Measurements from ENCODE around the gene KNDC1. TPM values are rescaled to one million over a fixed set of nuclear protein-coding genes. Genes with fewer than 3 reads are reported as not detected.

The KNDC1 gene
- total and polyA plus RNA-seq, 10 of the 15 experiments (the other 5 are each of a cell fraction or from before 2014, with no cell fraction given): 0.03 to 0.11 (median 0.05) TPM; not detected in 7

DNA sequence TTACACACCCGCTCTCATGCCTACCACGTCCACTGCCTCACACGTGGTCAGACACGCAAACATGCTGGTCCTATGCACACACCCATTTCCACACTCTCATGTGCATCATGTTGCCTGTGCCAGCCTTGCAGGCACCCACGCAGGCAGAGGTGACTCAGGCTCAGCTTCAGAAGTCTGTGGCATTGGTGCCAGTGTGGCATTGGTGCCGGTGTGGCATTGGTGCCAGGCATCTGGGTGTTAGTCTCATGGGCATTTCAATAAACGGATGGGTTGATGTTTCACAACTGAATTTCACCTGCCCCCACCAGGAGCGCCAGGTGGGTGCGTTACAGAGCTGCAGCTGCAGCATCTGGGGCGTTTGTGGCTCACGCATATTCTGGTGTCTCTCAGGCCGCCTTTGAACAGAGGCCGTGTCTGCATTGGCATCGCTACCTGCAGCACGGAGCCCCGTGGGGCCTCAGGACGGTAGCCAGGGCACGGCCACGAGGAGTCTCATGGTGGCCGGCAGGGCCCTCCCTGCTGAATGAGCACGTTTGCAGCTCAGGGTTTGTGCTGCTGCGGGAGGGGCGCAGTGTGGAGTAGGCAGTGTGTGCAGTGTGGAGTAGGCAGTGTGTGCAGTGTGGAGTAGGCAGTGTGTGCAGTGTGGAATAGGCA is 24.7 kb downstream of the KNDC1 start:
- DNase-seq (ENCODE audit: low read depth, low spot score) (no peak), ATAC-seq (no peak), FAIRE-seq (no peak)
- Histone ChIP-seq H3K27ac (ENCODE audit: control insufficient read depth, insufficient read depth) (no peak overlapping the region), H3K36me3 (ENCODE audit: control insufficient read depth in 2 of 2, insufficient read depth in 2 of 2, low read length in 1 of 2) (no peaks in the 10 kb centered on the region), H3K9ac (ENCODE audit: control insufficient read depth, insufficient read depth, low read length) (no peak overlapping the region), H3K4me2 (ENCODE audit: control insufficient read depth, insufficient read depth) (no peak overlapping the region), H2AFZ (ENCODE audit: control insufficient read depth, low read depth, low read length) (no peak overlapping the region), H3K27me3 (replicated peaks in 1 of 2; ENCODE audit: control insufficient read depth in 2 of 2, insufficient read depth in 2 of 2, low read length in 1 of 2) (no peaks in the 10 kb centered on the region), H3K79me2 (ENCODE audit: control insufficient read depth, insufficient read depth, low read length) (no peaks in the 10 kb centered on the region), H3K4me1 (ENCODE audit: control insufficient read depth, insufficient read depth, low read length) (no peaks in the 10 kb centered on the region), H3K9me3 (replicated peaks; ENCODE audit: control insufficient read depth, insufficient read depth, low read length) (no peaks in the 10 kb centered on the region; the same call in 2 of the 3 replicates), H4K20me1 (ENCODE audit: control insufficient read depth, insufficient read depth) (no peaks in the 10 kb centered on the region), H3K4me3 (no peak overlapping the region)
- intact Hi-C loops (cut with micrococcal nuclease; ENCODE audit: unreplicated experiment): no loop called here
- no TSS peak for BruUV-seq (replicated peaks)
- 52% methylated on average over 23 of the region's 23 CpGs for WGBS (ENCODE audit: insufficient coverage, insufficient replicate concordance, low lambda C conversion rate, missing lambda C conversion rate)
- RAD21 ChIA-PET (ENCODE audit: unreplicated experiment): no interaction called here
- in situ Hi-C loops (cut with MboI): no loop called here
- CTCF ChIA-PET: no interaction called here
- SMC1A ChIA-PET (ENCODE audit: uncharacterized antibody, unreplicated experiment): no interaction called here
- POLR2A ChIA-PET: no interaction called here
- no peak for TF ChIP-seq POLR2AphosphoS2 (IDR thresholded peaks at IDR 0.05; ENCODE audit: low read depth, low read length)
- TF ChIP-seq CREM (IDR thresholded peaks at IDR 0.05; ENCODE audit: low read depth): no peak
- TF ChIP-seq STAT1 (conservative IDR thresholded peaks at IDR 0.05): no peak
- TF ChIP-seq KDM1A (IDR thresholded peaks at IDR 0.05; ENCODE audit: borderline replicate concordance): no peak
- no peak for TF ChIP-seq POU2F2 (IDR thresholded peaks at IDR 0.05; ENCODE audit: borderline replicate concordance, low read depth, low read length)
- no peak for TF ChIP-seq MEF2A (IDR thresholded peaks at IDR 0.05; ENCODE audit: insufficient read depth, low read depth, low read length)
- no peak for TF ChIP-seq ZSCAN29 (IDR thresholded peaks at IDR 0.05)
- TF ChIP-seq ETV6 (conservative IDR thresholded peaks at IDR 0.05 in 1 of 2, IDR thresholded peaks at IDR 0.05 in 1 of 2; ENCODE audit: borderline replicate concordance in 1 of 2, low read depth in 1 of 2): no peak
- no peak for TF ChIP-seq MXI1 (IDR thresholded peaks at IDR 0.05; ENCODE audit: low read depth, low read length)
- TF ChIP-seq CHD1 (IDR thresholded peaks at IDR 0.05; ENCODE audit: low read depth, low read length): no peak
- TF ChIP-seq NR2F1 (conservative IDR thresholded peaks at IDR 0.05): no peak
- no peak for TF ChIP-seq STAT3 (IDR thresholded peaks at IDR 0.05; ENCODE audit: low read depth, low read length)
- no peak for TF ChIP-seq FOS (IDR thresholded peaks at IDR 0.05; ENCODE audit: borderline replicate concordance, extremely low read depth, insufficient read length)
- no peak for TF ChIP-seq SREBF1 (IDR thresholded peaks at IDR 0.05; ENCODE audit: low read length)
- no peak for TF ChIP-seq ZBTB4 (CRISPR knock-in tag; IDR thresholded peaks at IDR 0.05)
- TF ChIP-seq EZH2 (IDR thresholded peaks at IDR 0.05; ENCODE audit: borderline replicate concordance, control insufficient read depth, low read depth, low read length): no peak
- TF ChIP-seq CEBPB (IDR thresholded peaks at IDR 0.05; ENCODE audit: borderline replicate concordance in 1 of 2, low read depth in 2 of 2, low read length in 2 of 2): no peak
- TF ChIP-seq FOXK2 (IDR thresholded peaks at IDR 0.05): no peak
